Ishikawa (cell line): ENCODE results near the gene MID1.

Experiments used
- CEBPB ChIP-seq: IDR thresholded peaks from 2 replicates; pipeline ENCODE4 v1.6.1; 2012
- CREB1 ChIP-seq: IDR thresholded peaks from 2 replicates; pipeline ENCODE4 v1.6.1; 2012; ENCODE audit warnings: low read depth
- EGR1 ChIP-seq: IDR thresholded peaks from 2 replicates; pipeline ENCODE4 v1.6.1; 2012
- EP300 ChIP-seq: IDR thresholded peaks from 2 replicates; pipeline ENCODE4 v1.6.1; 2012; ENCODE audit warnings: borderline replicate concordance
- FOXM1 ChIP-seq: IDR thresholded peaks from 2 replicates; pipeline ENCODE4 v1.6.1; 2012; ENCODE audit warnings: low read depth, borderline replicate concordance
- NFIC ChIP-seq: IDR thresholded peaks from 2 replicates; pipeline ENCODE4 v1.6.1; 2012
- RAD21 ChIP-seq: IDR thresholded peaks from 2 replicates; pipeline ENCODE4 v1.6.1; 2012; ENCODE audit warnings: low read depth
- TAF1 ChIP-seq: IDR thresholded peaks from 2 replicates; pipeline ENCODE4 v1.6.1; 2012; ENCODE audit warnings: low read depth, mild to moderate bottlenecking
- TCF12 ChIP-seq: IDR thresholded peaks from 2 replicates; pipeline ENCODE4 v1.6.1; 2012; ENCODE audit warnings: low read depth
- TEAD4 ChIP-seq: IDR thresholded peaks from 2 replicates; pipeline ENCODE4 v1.6.1; 2012
- YY1 ChIP-seq: IDR thresholded peaks from 2 replicates; pipeline ENCODE4 v1.6.1; 2012; ENCODE audit warnings: low read depth
- ZBTB7A ChIP-seq: IDR thresholded peaks from 2 replicates; pipeline ENCODE4 v1.6.1; 2012; ENCODE audit warnings: low read depth
- TF ChIP-seq, protein P1 (sequence below): IDR thresholded peaks from 2 replicates; pipeline ENCODE4 v1.6.1; 2012; ENCODE audit warnings: low read depth, mild to moderate bottlenecking
- TF ChIP-seq, protein P2 (sequence below): IDR thresholded peaks from 2 replicates; pipeline ENCODE4 v1.6.1; 2012
- TF ChIP-seq, protein P3 (sequence below): IDR thresholded peaks from 2 replicates; pipeline ENCODE4 v1.6.1; 2012

MID1 gene

DNA sequence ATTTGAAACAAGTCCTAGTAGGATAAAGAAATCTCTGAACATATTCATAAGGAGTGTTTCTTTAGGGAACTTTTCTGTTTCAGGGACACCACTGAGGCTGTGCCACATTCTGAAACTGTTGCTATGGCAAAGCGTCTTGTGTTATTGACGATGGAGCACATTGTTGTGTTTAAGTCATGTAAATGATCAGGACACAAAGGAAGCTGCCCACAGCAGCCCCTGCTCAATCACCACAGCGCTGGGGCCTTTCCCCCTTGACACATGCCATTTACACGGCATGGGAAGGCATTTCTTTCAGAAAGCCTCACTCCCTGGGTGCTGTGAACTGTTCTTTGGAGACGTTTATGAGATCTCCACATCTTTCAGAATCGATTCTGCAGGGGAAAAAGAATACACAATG is 39.8 kb upstream of the MID1 start:
- TF ChIP-seq, protein P1, sequence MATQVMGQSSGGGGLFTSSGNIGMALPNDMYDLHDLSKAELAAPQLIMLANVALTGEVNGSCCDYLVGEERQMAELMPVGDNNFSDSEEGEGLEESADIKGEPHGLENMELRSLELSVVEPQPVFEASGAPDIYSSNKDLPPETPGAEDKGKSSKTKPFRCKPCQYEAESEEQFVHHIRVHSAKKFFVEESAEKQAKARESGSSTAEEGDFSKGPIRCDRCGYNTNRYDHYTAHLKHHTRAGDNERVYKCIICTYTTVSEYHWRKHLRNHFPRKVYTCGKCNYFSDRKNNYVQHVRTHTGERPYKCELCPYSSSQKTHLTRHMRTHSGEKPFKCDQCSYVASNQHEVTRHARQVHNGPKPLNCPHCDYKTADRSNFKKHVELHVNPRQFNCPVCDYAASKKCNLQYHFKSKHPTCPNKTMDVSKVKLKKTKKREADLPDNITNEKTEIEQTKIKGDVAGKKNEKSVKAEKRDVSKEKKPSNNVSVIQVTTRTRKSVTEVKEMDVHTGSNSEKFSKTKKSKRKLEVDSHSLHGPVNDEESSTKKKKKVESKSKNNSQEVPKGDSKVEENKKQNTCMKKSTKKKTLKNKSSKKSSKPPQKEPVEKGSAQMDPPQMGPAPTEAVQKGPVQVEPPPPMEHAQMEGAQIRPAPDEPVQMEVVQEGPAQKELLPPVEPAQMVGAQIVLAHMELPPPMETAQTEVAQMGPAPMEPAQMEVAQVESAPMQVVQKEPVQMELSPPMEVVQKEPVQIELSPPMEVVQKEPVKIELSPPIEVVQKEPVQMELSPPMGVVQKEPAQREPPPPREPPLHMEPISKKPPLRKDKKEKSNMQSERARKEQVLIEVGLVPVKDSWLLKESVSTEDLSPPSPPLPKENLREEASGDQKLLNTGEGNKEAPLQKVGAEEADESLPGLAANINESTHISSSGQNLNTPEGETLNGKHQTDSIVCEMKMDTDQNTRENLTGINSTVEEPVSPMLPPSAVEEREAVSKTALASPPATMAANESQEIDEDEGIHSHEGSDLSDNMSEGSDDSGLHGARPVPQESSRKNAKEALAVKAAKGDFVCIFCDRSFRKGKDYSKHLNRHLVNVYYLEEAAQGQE, result no peak
- TF ChIP-seq FOXM1 (no peak), ZBTB7A (no peak), YY1 (no peak), TEAD4 (no peak), NFIC (no peak), TCF12 (no peak), CREB1 (no peak)
- TF ChIP-seq, protein P2, sequence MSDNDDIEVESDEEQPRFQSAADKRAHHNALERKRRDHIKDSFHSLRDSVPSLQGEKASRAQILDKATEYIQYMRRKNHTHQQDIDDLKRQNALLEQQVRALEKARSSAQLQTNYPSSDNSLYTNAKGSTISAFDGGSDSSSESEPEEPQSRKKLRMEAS, result no peak

DNA sequence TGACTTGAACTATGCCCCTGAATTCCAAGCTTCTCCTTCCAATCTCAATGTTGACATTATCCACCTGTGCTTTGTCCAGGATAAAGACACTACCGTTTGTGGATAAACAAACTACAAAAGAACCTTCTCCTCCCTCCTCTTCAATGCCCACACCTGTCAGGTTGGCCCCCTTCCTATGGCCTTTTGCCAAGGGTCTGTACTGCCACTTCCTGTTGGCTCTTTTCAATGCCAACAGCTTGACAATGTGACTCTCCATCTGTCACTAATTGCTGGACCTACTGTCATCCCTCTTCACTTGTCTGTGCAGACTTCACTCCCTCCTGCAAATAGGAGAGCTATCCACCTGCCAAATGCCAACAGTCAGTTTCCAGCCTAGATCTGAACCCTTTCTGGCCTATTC is 35.8 kb upstream of the MID1 start:
- no peak for TF ChIP-seq CREB1

DNA sequence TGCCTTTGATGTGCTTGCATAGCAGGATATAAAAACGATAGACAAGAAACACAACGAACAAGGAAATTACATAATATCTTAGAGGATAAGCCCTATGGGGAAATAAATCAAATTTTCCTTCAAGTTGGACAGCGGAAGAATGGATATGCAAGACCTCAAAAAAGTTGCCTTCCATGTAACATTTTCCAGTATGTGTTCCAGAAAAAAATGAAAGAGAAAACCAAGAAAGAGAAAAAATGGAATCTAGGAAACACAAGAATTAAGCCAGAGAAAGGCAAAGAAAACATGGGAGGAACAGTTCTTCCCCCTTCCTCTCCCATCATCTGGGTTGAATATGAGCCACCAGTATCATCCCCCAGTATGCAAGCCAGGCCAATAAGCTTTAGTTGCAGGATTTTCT is 34.6 kb upstream of the MID1 start:
- no peak for TF ChIP-seq EP300

DNA sequence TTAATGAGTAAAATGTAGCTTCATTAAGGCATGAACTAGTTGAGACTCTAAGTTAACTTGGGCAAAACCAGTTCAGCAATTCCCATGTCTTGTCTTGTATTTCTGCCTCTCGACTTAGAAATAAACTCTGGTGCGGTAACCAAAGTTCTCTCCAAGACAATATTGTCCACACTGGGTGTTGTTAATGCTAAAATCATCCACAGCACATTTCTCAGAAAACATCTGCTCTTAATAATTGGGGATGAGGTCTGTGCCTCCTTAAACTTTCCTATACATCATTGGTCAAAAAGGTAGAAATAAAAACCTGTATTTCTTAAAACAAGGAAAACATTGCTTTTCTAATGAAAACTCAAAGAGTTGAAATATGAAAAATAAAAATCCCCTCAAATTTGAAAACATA is 32.9 kb upstream of the MID1 start:
- TF ChIP-seq, protein P2, result no peak
- TF ChIP-seq EGR1 (no peak), YY1 (no peak), FOXM1 (no peak), TCF12 (no peak)

DNA sequence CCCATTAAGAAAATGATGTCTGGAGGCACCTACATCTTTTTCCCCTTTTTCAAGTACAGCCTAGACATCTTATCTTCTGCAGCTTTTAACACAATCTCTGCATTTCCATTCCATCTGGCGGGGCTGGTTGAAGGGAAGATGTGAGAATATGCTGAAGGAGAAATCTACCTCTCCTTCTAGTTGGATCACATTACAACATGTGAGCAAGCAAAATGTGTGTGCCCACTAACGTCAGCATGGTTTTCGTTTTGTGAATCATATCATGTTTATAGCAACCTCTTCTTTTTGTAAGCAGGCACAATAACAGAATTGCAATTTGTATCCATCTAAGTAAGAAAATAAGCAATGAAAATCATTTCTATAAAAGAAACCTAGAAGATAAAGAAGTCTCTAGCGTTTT is 28.9 kb upstream of the MID1 start:
- TF ChIP-seq YY1 (no peak), NFIC (no peak), FOXM1 (no peak), ZBTB7A (no peak), CEBPB (no peak), TCF12 (no peak), TEAD4 (no peak)
- TF ChIP-seq, protein P1, result no peak

DNA sequence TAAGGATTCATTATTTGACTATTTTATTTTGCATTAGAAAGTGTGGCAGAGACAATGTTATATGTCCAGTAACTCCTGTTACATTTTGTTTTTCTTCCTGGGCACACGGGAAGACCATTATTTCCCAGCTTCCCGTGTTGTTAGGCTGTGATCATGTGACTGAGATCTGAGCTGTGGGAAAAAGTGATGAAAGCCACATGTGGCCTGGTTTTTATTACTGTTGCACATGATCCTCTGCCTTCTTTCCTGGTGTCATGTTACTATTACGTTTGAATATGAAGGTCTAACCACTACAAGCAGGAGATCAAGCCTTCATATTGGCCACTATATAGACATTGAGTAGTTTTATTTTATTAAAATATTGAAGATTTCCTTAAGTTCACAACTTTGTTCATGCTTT is 28.2 kb upstream of the MID1 start:
- no peak for TF ChIP-seq TEAD4
- TF ChIP-seq, protein P3, sequence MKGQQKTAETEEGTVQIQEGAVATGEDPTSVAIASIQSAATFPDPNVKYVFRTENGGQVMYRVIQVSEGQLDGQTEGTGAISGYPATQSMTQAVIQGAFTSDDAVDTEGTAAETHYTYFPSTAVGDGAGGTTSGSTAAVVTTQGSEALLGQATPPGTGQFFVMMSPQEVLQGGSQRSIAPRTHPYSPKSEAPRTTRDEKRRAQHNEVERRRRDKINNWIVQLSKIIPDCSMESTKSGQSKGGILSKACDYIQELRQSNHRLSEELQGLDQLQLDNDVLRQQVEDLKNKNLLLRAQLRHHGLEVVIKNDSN, result peak; percentile 79

DNA sequence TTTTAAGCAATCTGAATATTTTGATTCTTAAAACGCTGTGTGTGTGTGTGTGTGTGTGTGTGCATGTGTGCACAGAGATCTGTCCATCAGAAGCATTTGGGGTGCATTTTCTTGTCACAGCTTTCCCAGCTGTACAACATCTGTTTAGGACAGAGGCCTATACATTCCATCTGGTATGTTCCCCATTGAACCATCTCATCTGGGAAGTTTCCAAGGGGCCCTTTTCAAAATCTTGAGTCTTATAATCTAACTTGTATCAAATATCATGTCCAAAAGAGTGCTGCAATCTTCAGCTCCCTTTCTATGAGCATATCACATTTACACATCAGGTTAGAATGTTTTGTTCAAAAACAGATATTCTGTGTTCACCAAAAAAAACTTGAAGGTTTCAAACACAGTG is 16.5 kb upstream of the MID1 start:
- TF ChIP-seq, protein P1, result no peak
- TF ChIP-seq TAF1, result no peak
- TF ChIP-seq NFIC, result no peak
- no peak for TF ChIP-seq TCF12
- no peak for TF ChIP-seq YY1
- TF ChIP-seq FOXM1, result no peak
- TF ChIP-seq EP300, result no peak
- no peak for TF ChIP-seq RAD21
- TF ChIP-seq TEAD4, result no peak
- TF ChIP-seq CREB1, result no peak
- no peak for TF ChIP-seq ZBTB7A
- TF ChIP-seq, protein P3, result no peak
- no peak for TF ChIP-seq CEBPB
- TF ChIP-seq EGR1, result no peak
- TF ChIP-seq, protein P2, result no peak
